ENCODE results near the gene CDKAL1.

The CDKAL1 gene

GRCh38 chr6:21199262-21199661 is 665.0 kb downstream of the CDKAL1 start:
- Histone ChIP-seq H3K27me3 (no peaks in the 10 kb centered on the region), H3K9me3 (no peaks in the 10 kb centered on the region), H3K4me3 (ENCODE audit: low read depth, low read length) (0 out of 2 replicates have a peak overlapping the region, but pooled peaks have one; percentile 4), H3K36me3 (no peaks in the 10 kb centered on the region), H3K4me1 (peaks cover 15% of the 10 kb centered on the region)
- peak; percentile 64 for DNase-seq
- TF ChIP-seq, protein P1, sequence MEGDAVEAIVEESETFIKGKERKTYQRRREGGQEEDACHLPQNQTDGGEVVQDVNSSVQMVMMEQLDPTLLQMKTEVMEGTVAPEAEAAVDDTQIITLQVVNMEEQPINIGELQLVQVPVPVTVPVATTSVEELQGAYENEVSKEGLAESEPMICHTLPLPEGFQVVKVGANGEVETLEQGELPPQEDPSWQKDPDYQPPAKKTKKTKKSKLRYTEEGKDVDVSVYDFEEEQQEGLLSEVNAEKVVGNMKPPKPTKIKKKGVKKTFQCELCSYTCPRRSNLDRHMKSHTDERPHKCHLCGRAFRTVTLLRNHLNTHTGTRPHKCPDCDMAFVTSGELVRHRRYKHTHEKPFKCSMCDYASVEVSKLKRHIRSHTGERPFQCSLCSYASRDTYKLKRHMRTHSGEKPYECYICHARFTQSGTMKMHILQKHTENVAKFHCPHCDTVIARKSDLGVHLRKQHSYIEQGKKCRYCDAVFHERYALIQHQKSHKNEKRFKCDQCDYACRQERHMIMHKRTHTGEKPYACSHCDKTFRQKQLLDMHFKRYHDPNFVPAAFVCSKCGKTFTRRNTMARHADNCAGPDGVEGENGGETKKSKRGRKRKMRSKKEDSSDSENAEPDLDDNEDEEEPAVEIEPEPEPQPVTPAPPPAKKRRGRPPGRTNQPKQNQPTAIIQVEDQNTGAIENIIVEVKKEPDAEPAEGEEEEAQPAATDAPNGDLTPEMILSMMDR (IDR thresholded peaks at IDR 0.05; ENCODE audit: low read depth, low read length): no peak

GRCh38 chr6:21200134-21200870 is 666.0 kb downstream of the CDKAL1 start:
- no peaks in the 10 kb centered on the region for H3K27me3 ChIP-seq
- peaks cover 15% of the 10 kb centered on the region for H3K4me1 ChIP-seq
- peak overlapping the region; percentile 77 for H3K4me3 ChIP-seq (ENCODE audit: low read depth, low read length)
- H3K9me3 ChIP-seq: no peaks in the 10 kb centered on the region
- DNase-seq: peak; percentile 78
- peaks cover 9% of the 10 kb centered on the region for H3K36me3 ChIP-seq
- TF ChIP-seq, protein P1 (IDR thresholded peaks at IDR 0.05; ENCODE audit: low read depth, low read length): no peak

DNA sequence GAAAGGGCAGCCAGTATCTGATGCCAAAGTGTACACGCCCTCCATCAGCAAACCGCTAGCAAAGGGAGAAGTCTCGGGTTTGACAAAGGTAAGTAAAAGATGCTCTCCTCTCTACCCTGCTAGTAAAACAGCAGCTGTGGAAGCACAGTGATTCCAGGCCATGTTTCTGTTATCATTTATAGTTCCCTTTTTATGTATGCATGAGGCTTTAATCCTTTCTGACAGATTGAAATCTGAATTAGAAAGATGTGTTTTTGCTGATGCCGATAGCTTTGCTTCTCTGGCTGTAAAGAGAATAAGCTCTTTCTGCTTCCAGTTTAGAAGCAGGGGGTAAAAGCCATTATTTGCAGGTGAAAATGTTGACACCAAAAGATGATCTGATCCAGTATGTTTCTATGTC is 666.9 kb downstream of the CDKAL1 start:
- no peak for DNase-seq
- Histone ChIP-seq H3K27me3 (no peaks in the 10 kb centered on the region), H3K9me3 (no peaks in the 10 kb centered on the region), H3K36me3 (peaks cover 10% of the 10 kb centered on the region), H3K4me1 (peaks cover 15% of the 10 kb centered on the region), H3K4me3 (ENCODE audit: low read depth, low read length) (peak overlapping the region; percentile 77)
- TF ChIP-seq, protein P1 (IDR thresholded peaks at IDR 0.05; ENCODE audit: low read depth, low read length): no peak

GRCh38 chr6:21201637-21202350 is 667.5 kb downstream of the CDKAL1 start:
- H3K36me3 ChIP-seq: peaks cover 10% of the 10 kb centered on the region
- no peaks in the 10 kb centered on the region for H3K27me3 ChIP-seq
- H3K4me1 ChIP-seq: peaks cover 15% of the 10 kb centered on the region
- TF ChIP-seq, protein P1 (IDR thresholded peaks at IDR 0.05; ENCODE audit: low read depth, low read length): no peak
- H3K9me3 ChIP-seq: no peaks in the 10 kb centered on the region
- peak overlapping the region; percentile 77 for H3K4me3 ChIP-seq (ENCODE audit: low read depth, low read length)
- DNase-seq: peak; percentile 37

DNA sequence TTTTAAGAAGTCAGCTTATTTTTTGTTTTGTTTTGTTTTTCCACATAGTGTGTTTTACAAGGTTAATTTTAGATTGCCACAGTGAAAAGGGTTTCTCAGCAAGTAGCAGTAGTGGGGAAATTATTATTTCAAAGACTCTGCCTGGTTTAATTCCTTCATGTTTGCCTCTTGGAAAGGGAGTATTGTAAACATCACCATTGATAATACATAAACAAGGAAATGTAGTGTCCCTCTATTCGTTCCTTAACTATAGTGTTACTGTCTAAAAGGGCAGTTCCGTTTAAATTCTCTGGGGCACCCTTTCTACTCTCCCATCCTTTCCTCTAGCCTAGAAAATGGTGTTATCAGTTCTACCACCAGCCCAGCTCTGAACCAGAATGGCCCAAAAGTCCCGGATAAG is 668.3 kb downstream of the CDKAL1 start:
- Histone ChIP-seq H3K9me3 (no peaks in the 10 kb centered on the region), H3K4me3 (ENCODE audit: low read depth, low read length) (peak overlapping the region; percentile 77), H3K4me1 (peaks cover 15% of the 10 kb centered on the region), H3K27me3 (no peaks in the 10 kb centered on the region), H3K36me3 (peaks cover 11% of the 10 kb centered on the region)
- TF ChIP-seq, protein P1 (IDR thresholded peaks at IDR 0.05; ENCODE audit: low read depth, low read length): no peak
- DNase-seq: no peak

- peaks cover 3% of the 10 kb centered on the region for H3K4me1 ChIP-seq
- DNase-seq: no peak
- TF ChIP-seq, protein P1 (IDR thresholded peaks at IDR 0.05; ENCODE audit: low read depth, low read length): no peak
- peaks cover 27% of the 10 kb centered on the region for H3K36me3 ChIP-seq
- no peaks in the 10 kb centered on the region for H3K9me3 ChIP-seq
- H3K27me3 ChIP-seq: no peaks in the 10 kb centered on the region
- no peak overlapping the region for H3K4me3 ChIP-seq (ENCODE audit: low read depth, low read length)
Measured at GRCh38 chr6:21204951-21205350, 670.7 kb downstream of the CDKAL1 start.

Measured in BE2C (cell line).